ENCODE measurements around the gene PACSIN1.

PACSIN1 gene

GRCh38 chr6:34540841-34541240 lies 75.0 kb downstream of the PACSIN1 start:
- Histone ChIP-seq H3K79me2 (ENCODE audit: control insufficient read depth, insufficient read depth, low read length, poor library complexity) (no peaks in the 10 kb centered on the region), H3K9me3 (ENCODE audit: insufficient read depth, low read depth, low read length) (no peaks in the 10 kb centered on the region), H3K36me3 (ENCODE audit: control insufficient read depth in 1 of 2, insufficient read depth in 2 of 2, low read length in 2 of 2) (no peaks in the 10 kb centered on the region), H3K9ac (ENCODE audit: low read length) (no peak overlapping the region), H2BK5ac (ENCODE audit: low read depth, low read length, poor library complexity) (no peak overlapping the region), H2AFZ (ENCODE audit: insufficient read depth, low read length, poor library complexity) (no peak overlapping the region), H3K18ac (ENCODE audit: low read length) (no peak overlapping the region), H2BK120ac (ENCODE audit: insufficient read depth, low read length, poor library complexity) (no peak overlapping the region), H3K4me3 (ENCODE audit: low read depth, low read length) (no peak overlapping the region), H4K12ac (ENCODE audit: low read depth, low read length) (no peak overlapping the region), H3K79me1 (ENCODE audit: low read length) (no peaks in the 10 kb centered on the region), H3K27me3 (ENCODE audit: insufficient read depth, low read length) (no peaks in the 10 kb centered on the region), H3K14ac (ENCODE audit: low read length) (no peak overlapping the region), H3K27ac (ENCODE audit: low read depth, low read length) (no peak overlapping the region), H3K4ac (ENCODE audit: low read depth, low read length) (no peak overlapping the region), H2AK5ac (ENCODE audit: low read length) (no peak overlapping the region), H3K23ac (ENCODE audit: low read length) (no peak overlapping the region), H4K91ac (ENCODE audit: low read depth, low read length) (no peak overlapping the region), H3K4me2 (ENCODE audit: low read length) (no peak overlapping the region), H2BK12ac (ENCODE audit: low read length) (no peak overlapping the region), H3K4me1 (ENCODE audit: control insufficient read depth in 1 of 2, insufficient read depth in 2 of 2, low read length in 2 of 2) (no peaks in the 10 kb centered on the region), H4K8ac (ENCODE audit: low read depth, low read length) (no peak overlapping the region)
- WGBS (ENCODE audit: extremely low coverage, insufficient coverage, insufficient read length), result no CpG with 5 or more reads among the region's 8 CpGs
- no peak for DNase-seq

GRCh38 chr6:34543421-34543820 lies 77.5 kb downstream of the PACSIN1 start:
- no peaks in the 10 kb centered on the region for H3K9me3 ChIP-seq (ENCODE audit: insufficient read depth, low read depth, low read length)
- no peak overlapping the region for H2BK12ac ChIP-seq (ENCODE audit: low read length)
- H3K27me3 ChIP-seq (ENCODE audit: insufficient read depth, low read length), result no peaks in the 10 kb centered on the region
- no peak overlapping the region for H4K8ac ChIP-seq (ENCODE audit: low read depth, low read length)
- H4K91ac ChIP-seq (ENCODE audit: low read depth, low read length), result no peak overlapping the region
- no peak overlapping the region for H2AK5ac ChIP-seq (ENCODE audit: low read length)
- no peak overlapping the region for H2BK5ac ChIP-seq (ENCODE audit: low read depth, low read length, poor library complexity)
- no peak overlapping the region for H4K12ac ChIP-seq (ENCODE audit: low read depth, low read length)
- no peak overlapping the region for H3K27ac ChIP-seq (ENCODE audit: low read depth, low read length)
- no peaks in the 10 kb centered on the region for H3K79me2 ChIP-seq (ENCODE audit: control insufficient read depth, insufficient read depth, low read length, poor library complexity)
- no peaks in the 10 kb centered on the region for H3K79me1 ChIP-seq (ENCODE audit: low read length)
- no peak overlapping the region for H3K23ac ChIP-seq (ENCODE audit: low read length)
- H3K14ac ChIP-seq (ENCODE audit: low read length), result no peak overlapping the region
- no peak overlapping the region for H3K4ac ChIP-seq (ENCODE audit: low read depth, low read length)
- H3K4me1 ChIP-seq (ENCODE audit: control insufficient read depth in 1 of 2, insufficient read depth in 2 of 2, low read length in 2 of 2), result no peaks in the 10 kb centered on the region
- no peaks in the 10 kb centered on the region for H3K36me3 ChIP-seq (ENCODE audit: control insufficient read depth in 1 of 2, insufficient read depth in 2 of 2, low read length in 2 of 2)
- no peak overlapping the region for H3K9ac ChIP-seq (ENCODE audit: low read length)
- H3K4me2 ChIP-seq (ENCODE audit: low read length), result no peak overlapping the region
- H2AFZ ChIP-seq (ENCODE audit: insufficient read depth, low read length, poor library complexity), result no peak overlapping the region
- WGBS (ENCODE audit: extremely low coverage, insufficient coverage, insufficient read length), result no CpG with 5 or more reads among the region's 5 CpGs
- no peak overlapping the region for H3K4me3 ChIP-seq (ENCODE audit: low read depth, low read length)
- H3K18ac ChIP-seq (ENCODE audit: low read length), result no peak overlapping the region
- no peak for DNase-seq
- no peak overlapping the region for H2BK120ac ChIP-seq (ENCODE audit: insufficient read depth, low read length, poor library complexity)

- Histone ChIP-seq H3K27me3 (ENCODE audit: insufficient read depth, low read length) (no peaks in the 10 kb centered on the region), H2BK5ac (ENCODE audit: low read depth, low read length, poor library complexity) (no peak overlapping the region), H2AK5ac (ENCODE audit: low read length) (no peak overlapping the region), H2BK12ac (ENCODE audit: low read length) (no peak overlapping the region), H3K4ac (ENCODE audit: low read depth, low read length) (no peak overlapping the region), H3K23ac (ENCODE audit: low read length) (no peak overlapping the region), H4K12ac (ENCODE audit: low read depth, low read length) (no peak overlapping the region), H3K9me3 (ENCODE audit: insufficient read depth, low read depth, low read length) (no peaks in the 10 kb centered on the region), H3K9ac (ENCODE audit: low read length) (no peak overlapping the region), H2AFZ (ENCODE audit: insufficient read depth, low read length, poor library complexity) (no peak overlapping the region), H4K91ac (ENCODE audit: low read depth, low read length) (no peak overlapping the region), H3K14ac (ENCODE audit: low read length) (no peak overlapping the region), H3K4me1 (ENCODE audit: control insufficient read depth in 1 of 2, insufficient read depth in 2 of 2, low read length in 2 of 2) (no peaks in the 10 kb centered on the region), H3K18ac (ENCODE audit: low read length) (no peak overlapping the region), H3K4me3 (ENCODE audit: low read depth, low read length) (no peak overlapping the region), H3K27ac (ENCODE audit: low read depth, low read length) (no peak overlapping the region), H3K79me2 (ENCODE audit: control insufficient read depth, insufficient read depth, low read length, poor library complexity) (no peaks in the 10 kb centered on the region), H3K79me1 (ENCODE audit: low read length) (no peaks in the 10 kb centered on the region), H3K4me2 (ENCODE audit: low read length) (no peak overlapping the region), H3K36me3 (ENCODE audit: control insufficient read depth in 1 of 2, insufficient read depth in 2 of 2, low read length in 2 of 2) (no peaks in the 10 kb centered on the region), H2BK120ac (ENCODE audit: insufficient read depth, low read length, poor library complexity) (no peak overlapping the region), H4K8ac (ENCODE audit: low read depth, low read length) (no peak overlapping the region)
- no CpG with 5 or more reads among the region's 27 CpGs for WGBS (ENCODE audit: extremely low coverage, insufficient coverage, insufficient read length)
- DNase-seq, result no peak
Measured at GRCh38 chr6:34544052-34544604, 78.3 kb downstream of the PACSIN1 start.

GRCh38 chr6:34544776-34545471 lies 79.0 kb downstream of the PACSIN1 start:
- Histone ChIP-seq H3K79me1 (ENCODE audit: low read length) (no peaks in the 10 kb centered on the region), H3K9me3 (ENCODE audit: insufficient read depth, low read depth, low read length) (no peaks in the 10 kb centered on the region), H3K14ac (ENCODE audit: low read length) (no peak overlapping the region), H2AFZ (ENCODE audit: insufficient read depth, low read length, poor library complexity) (no peak overlapping the region), H3K79me2 (ENCODE audit: control insufficient read depth, insufficient read depth, low read length, poor library complexity) (no peaks in the 10 kb centered on the region), H3K18ac (ENCODE audit: low read length) (no peak overlapping the region), H4K8ac (ENCODE audit: low read depth, low read length) (no peak overlapping the region), H2AK5ac (ENCODE audit: low read length) (no peak overlapping the region), H3K4me2 (ENCODE audit: low read length) (no peak overlapping the region), H3K27me3 (ENCODE audit: insufficient read depth, low read length) (no peaks in the 10 kb centered on the region), H3K4me1 (ENCODE audit: control insufficient read depth in 1 of 2, insufficient read depth in 2 of 2, low read length in 2 of 2) (no peaks in the 10 kb centered on the region), H3K4me3 (ENCODE audit: low read depth, low read length) (no peak overlapping the region), H3K4ac (ENCODE audit: low read depth, low read length) (no peak overlapping the region), H3K9ac (ENCODE audit: low read length) (no peak overlapping the region), H4K91ac (ENCODE audit: low read depth, low read length) (no peak overlapping the region), H3K27ac (ENCODE audit: low read depth, low read length) (no peak overlapping the region), H3K23ac (ENCODE audit: low read length) (no peak overlapping the region), H2BK12ac (ENCODE audit: low read length) (no peak overlapping the region), H2BK120ac (ENCODE audit: insufficient read depth, low read length, poor library complexity) (no peak overlapping the region), H3K36me3 (ENCODE audit: control insufficient read depth in 1 of 2, insufficient read depth in 2 of 2, low read length in 2 of 2) (no peaks in the 10 kb centered on the region), H4K12ac (ENCODE audit: low read depth, low read length) (no peak overlapping the region), H2BK5ac (ENCODE audit: low read depth, low read length, poor library complexity) (no peak overlapping the region)
- DNase-seq, result no peak
- no CpG with 5 or more reads among the region's 13 CpGs for WGBS (ENCODE audit: extremely low coverage, insufficient coverage, insufficient read length)

Measured in trophoblast cell (in vitro differentiated cells and primary cell).